ENCODE data around the gene SLC9A3.

Gene SLC9A3

DNA sequence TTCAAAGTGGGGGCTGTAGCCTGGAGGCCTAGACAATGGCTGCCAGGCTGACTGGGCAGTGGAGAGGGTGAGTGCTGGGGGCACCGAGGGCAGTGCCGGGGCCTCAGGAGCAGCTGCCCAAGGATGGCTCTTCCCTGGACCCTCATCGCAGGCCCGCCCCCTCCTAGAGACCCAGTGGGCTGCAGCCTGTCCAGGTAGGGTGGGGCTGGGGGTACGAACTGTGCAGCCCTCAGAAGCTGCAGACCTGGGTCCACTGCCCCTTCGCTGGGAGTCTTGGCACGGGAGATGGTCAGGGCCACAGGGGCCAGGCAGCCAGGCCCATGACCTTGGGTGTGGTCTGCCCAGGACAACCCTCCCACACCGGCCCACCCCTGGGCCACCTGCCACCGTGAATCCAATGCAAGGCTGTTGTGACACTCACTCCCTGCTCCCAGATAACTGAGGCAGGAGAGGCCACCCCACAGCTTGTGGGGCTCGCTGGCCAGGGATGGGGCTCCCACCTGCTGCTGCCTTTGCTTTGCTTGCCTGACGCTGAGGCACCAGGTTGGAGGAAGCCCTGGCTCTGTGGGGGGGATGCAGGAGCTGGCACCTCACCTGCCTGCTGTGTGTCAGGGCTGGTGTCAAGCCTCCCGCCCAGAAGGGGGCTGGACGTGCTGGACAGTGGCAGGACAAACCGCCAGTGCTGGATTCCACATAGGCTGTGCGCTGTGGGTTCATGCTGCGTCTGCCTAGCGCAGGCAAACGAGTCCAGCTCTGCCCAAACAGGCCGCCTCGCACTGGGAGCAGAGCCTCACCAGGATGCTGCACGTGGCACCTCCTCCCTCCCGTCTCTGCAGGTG lies 23.1 kb upstream of the SLC9A3 start:
- no peak for FAIRE-seq
- no peak for TF ChIP-seq CTCF (IDR thresholded peaks at IDR 0.05; ENCODE audit: insufficient read depth, missing control alignments)
- no peak for DNase-seq (ENCODE audit: insufficient read length, low spot score)

GRCh38 chr5:546376-546908 lies 22.2 kb upstream of the SLC9A3 start:
- TF ChIP-seq CTCF (IDR thresholded peaks at IDR 0.05; ENCODE audit: insufficient read depth, missing control alignments): no peak
- DNase-seq (ENCODE audit: insufficient read length, low spot score) (no peak), FAIRE-seq (no peak)

- TF ChIP-seq CTCF (IDR thresholded peaks at IDR 0.05; ENCODE audit: insufficient read depth, missing control alignments): no peak
- no peak for DNase-seq (ENCODE audit: insufficient read length, low spot score)
- FAIRE-seq: no peak
These were observed 21.6 kb upstream of the SLC9A3 start for GRCh38 chr5:545641-546375.

GRCh38 chr5:544675-545355 lies 20.6 kb upstream of the SLC9A3 start:
- FAIRE-seq (no peak), DNase-seq (ENCODE audit: insufficient read length, low spot score) (no peak)
- TF ChIP-seq CTCF (IDR thresholded peaks at IDR 0.05; ENCODE audit: insufficient read depth, missing control alignments): no peak

- TF ChIP-seq CTCF (IDR thresholded peaks at IDR 0.05; ENCODE audit: insufficient read depth, missing control alignments): no peak
- DNase-seq (ENCODE audit: insufficient read length, low spot score): no peak
- no peak for FAIRE-seq
These were observed 19.8 kb upstream of the SLC9A3 start for GRCh38 chr5:543755-544674.

GRCh38 chr5:543351-543750 lies 19.1 kb upstream of the SLC9A3 start:
- DNase-seq (ENCODE audit: insufficient read length, low spot score): no peak
- no peak for FAIRE-seq
- TF ChIP-seq CTCF (IDR thresholded peaks at IDR 0.05; ENCODE audit: insufficient read depth, missing control alignments): no peak
